ENCODE data around the gene GAS7.
"Not testable (repeated sequence)": the region's sequence is repeated elsewhere in the genome, so short reads cannot be mapped to it uniquely, and the experiment has no call there.

The GAS7 gene

GRCh38 chr17:10031127-10031526, 167.3 kb downstream of the GAS7 start:
- in situ Hi-C loops (cut with MboI; ENCODE audit: low sequenced_read_pairs) = no loop called here

- in situ Hi-C loops (cut with MboI; ENCODE audit: low sequenced_read_pairs) = no loop called here
Observed at GRCh38 chr17:10029129-10029528, 169.3 kb downstream of the GAS7 start.

GRCh38 chr17:10025976-10026901, 172.2 kb downstream of the GAS7 start:
- in situ Hi-C loops (cut with MboI; ENCODE audit: low sequenced_read_pairs) = no loop called here

- in situ Hi-C loops (cut with MboI; ENCODE audit: low sequenced_read_pairs) = no loop called here
Observed at GRCh38 chr17:10025224-10025623, 173.2 kb downstream of the GAS7 start.

- in situ Hi-C loops (cut with MboI; ENCODE audit: low sequenced_read_pairs) = no loop called here
Observed at GRCh38 chr17:10022416-10022815, 176.0 kb downstream of the GAS7 start.

GRCh38 chr17:10021272-10021984, 177.0 kb downstream of the GAS7 start:
- in situ Hi-C loops (cut with MboI; ENCODE audit: low sequenced_read_pairs) = no loop called here

- in situ Hi-C loops (cut with MboI; ENCODE audit: low sequenced_read_pairs) = no loop called here
Observed at GRCh38 chr17:10019941-10020451, 178.4 kb downstream of the GAS7 start.

- in situ Hi-C loops (cut with MboI; ENCODE audit: low sequenced_read_pairs) = no loop called here
Observed at GRCh38 chr17:10018461-10018891, 179.9 kb downstream of the GAS7 start.

GRCh38 chr17:10016958-10017570, 181.3 kb downstream of the GAS7 start:
- in situ Hi-C loops (cut with MboI; ENCODE audit: low sequenced_read_pairs) = not testable (repeated sequence)

- in situ Hi-C loops (cut with MboI; ENCODE audit: low sequenced_read_pairs) = no loop called here
Observed at GRCh38 chr17:10013365-10014112, 184.9 kb downstream of the GAS7 start.

GRCh38 chr17:10010752-10011151, 187.7 kb downstream of the GAS7 start:
- in situ Hi-C loops (cut with MboI; ENCODE audit: low sequenced_read_pairs) = no loop called here

- in situ Hi-C loops (cut with MboI; ENCODE audit: low sequenced_read_pairs) = no loop called here
Observed at GRCh38 chr17:10003705-10004104, 194.7 kb downstream of the GAS7 start.

GRCh38 chr17:10002567-10003360, 195.6 kb downstream of the GAS7 start:
- in situ Hi-C loops (cut with MboI; ENCODE audit: low sequenced_read_pairs) = not testable (repeated sequence)

GRCh38 chr17:10001306-10001873, 197.0 kb downstream of the GAS7 start:
- in situ Hi-C loops (cut with MboI; ENCODE audit: low sequenced_read_pairs) = no loop called here

- in situ Hi-C loops (cut with MboI; ENCODE audit: low sequenced_read_pairs) = no loop called here
Observed at GRCh38 chr17:9999919-10000695, 198.3 kb downstream of the GAS7 start.

GRCh38 chr17:9998060-9998459, 200.3 kb downstream of the GAS7 start:
- in situ Hi-C loops (cut with MboI; ENCODE audit: low sequenced_read_pairs) = no loop called here

- in situ Hi-C loops (cut with MboI; ENCODE audit: low sequenced_read_pairs) = no loop called here
Observed at GRCh38 chr17:9994761-9995160, 203.6 kb downstream of the GAS7 start.

GRCh38 chr17:9991796-9992195, 206.6 kb downstream of the GAS7 start:
- in situ Hi-C loops (cut with MboI; ENCODE audit: low sequenced_read_pairs) = no loop called here

GRCh38 chr17:9991351-9991750, 207.1 kb downstream of the GAS7 start:
- in situ Hi-C loops (cut with MboI; ENCODE audit: low sequenced_read_pairs) = no loop called here
